ENCODE data around the gene CTNNBL1. TPM values are rescaled to one million over a fixed set of nuclear protein-coding genes. Genes with fewer than 3 reads are reported as not detected.

Gene CTNNBL1
- total and polyA plus RNA-seq, 2 of the 4 experiments (the other 2 are of a cell fraction), result 29.9 to 34.1 TPM

- H3K36me3 ChIP-seq (ENCODE audit: control insufficient read depth, insufficient read depth, low read length), result no peaks in the 10 kb centered on the region
- ChIA-PET POLR2A (ENCODE audit: unreplicated experiment) (no interaction called here), CTCF (no interaction called here)
- H3K23ac ChIP-seq (ENCODE audit: low read depth, low read length), result no peak overlapping the region
- no peak overlapping the region for H2AK5ac ChIP-seq (ENCODE audit: low read depth, low read length)
- no peaks in the 10 kb centered on the region for H4K20me1 ChIP-seq (ENCODE audit: insufficient read depth, low read length)
- no peak overlapping the region for H3K9ac ChIP-seq (ENCODE audit: low read depth, low read length)
- no peak overlapping the region for H2BK5ac ChIP-seq (ENCODE audit: low read depth, low read length, poor library complexity, severe bottlenecking)
- dilution Hi-C loops (cut with HindIII; ENCODE audit: low sequenced_read_pairs, unreplicated experiment), result no loop called here
- H3K4me3 ChIP-seq (ENCODE audit: insufficient read depth, low read depth, low read length), result no peak overlapping the region
- no peak overlapping the region for H3K14ac ChIP-seq (replicated peaks; ENCODE audit: low read depth, low read length)
- intact Hi-C loops (cut with micrococcal nuclease), result no loop called here
- H3K27me3 ChIP-seq (ENCODE audit: control insufficient read depth, insufficient read depth, low read length), result peaks cover 32% of the 10 kb centered on the region
- no peak overlapping the region for H4K91ac ChIP-seq (ENCODE audit: insufficient read depth, low read depth, low read length)
- no peak overlapping the region for H3K18ac ChIP-seq (ENCODE audit: low read depth, low read length)
- no peaks in the 10 kb centered on the region for H3K79me1 ChIP-seq (ENCODE audit: low read depth in 1 of 2, low read length in 2 of 2)
- no peak overlapping the region for H2AFZ ChIP-seq (replicated peaks; ENCODE audit: low read length, poor library complexity)
- H2BK15ac ChIP-seq (ENCODE audit: low read depth, low read length), result no peak overlapping the region
- no peak overlapping the region for H3K4ac ChIP-seq (ENCODE audit: low read depth, low read length)
- H3K4me2 ChIP-seq (ENCODE audit: low read depth, low read length), result no peak overlapping the region
- H2BK20ac ChIP-seq (ENCODE audit: low read depth, low read length), result no peak overlapping the region
- no peak overlapping the region for H4K8ac ChIP-seq (ENCODE audit: low read depth in 2 of 2, low read length in 2 of 2)
- WGBS, 2 experiments (ENCODE audit: extremely low coverage in 2 of 2, insufficient read length in 1 of 2), result 57% methylated on average over 1 of the region's 3 CpGs; no CpG with 5 or more reads in 1 of the 2 experiments
- H2AK9ac ChIP-seq (replicated peaks; ENCODE audit: low read depth, low read length, poor library complexity), result no peak overlapping the region
- H3K9me3 ChIP-seq (ENCODE audit: control insufficient read depth, insufficient read depth, low read length), result no peaks in the 10 kb centered on the region
- H3K56ac ChIP-seq (ENCODE audit: extremely low read depth, insufficient read depth, low read length), result no peak overlapping the region
- TF ChIP-seq SMC3 (IDR thresholded peaks at IDR 0.05; ENCODE audit: low read depth, low read length), result no peak
- H2BK120ac ChIP-seq (ENCODE audit: low read depth, low read length), result no peak overlapping the region
- ATAC-seq (ENCODE audit: low read depth), result no peak
- no peak overlapping the region for H3K27ac ChIP-seq (ENCODE audit: insufficient read depth, low read length)
- in situ Hi-C loops (cut with MboI; ENCODE audit: low sequenced_read_pairs), result no loop called here
- no peak overlapping the region for H4K5ac ChIP-seq (ENCODE audit: low read depth, low read length)
- H3K4me1 ChIP-seq (ENCODE audit: control insufficient read depth, insufficient read depth, low read length), result no peaks in the 10 kb centered on the region
- no TSS peak for BruUV-seq (replicated peaks)
- no peak for DNase-seq
- H3K9me1 ChIP-seq (ENCODE audit: insufficient read depth, low read length), result no peaks in the 10 kb centered on the region
Observed at GRCh38 chr20:37680420-37680819, 13.4 kb upstream of the CTNNBL1 start.
